Measurements from ENCODE around the gene NTMT1.

The NTMT1 gene

DNA sequence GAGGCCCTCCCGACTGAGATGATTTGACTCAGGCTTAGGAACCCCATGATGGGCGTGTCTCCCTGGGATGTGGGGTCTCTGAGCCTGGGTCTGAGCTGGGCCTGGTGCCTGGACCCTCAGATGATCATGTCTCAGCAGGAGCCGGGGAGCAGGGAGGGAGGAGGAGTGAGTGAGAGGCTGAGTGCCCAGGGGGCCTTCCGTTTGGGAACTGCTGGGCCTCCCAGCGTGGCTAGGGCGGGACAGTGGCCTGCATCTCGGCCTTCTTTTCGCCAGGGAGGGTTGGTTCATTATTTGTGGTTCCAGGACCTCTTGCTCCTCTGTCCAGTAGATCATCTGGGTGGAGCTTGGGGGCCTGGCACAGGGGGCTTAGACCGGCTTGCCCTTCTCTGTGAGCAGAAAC lies 45.1 kb downstream of the NTMT1 start:
- peaks cover 19% of the 10 kb centered on the region for H3K4me1 Mint-ChIP-seq
- H3K4me3 Mint-ChIP-seq, result no peak overlapping the region
- no peak overlapping the region for H3K27ac Mint-ChIP-seq
- H3K27me3 Mint-ChIP-seq (ENCODE audit: low read depth), result peaks cover 72% of the 10 kb centered on the region
- H3K9me3 Mint-ChIP-seq, result no peaks in the 10 kb centered on the region
- TF ChIP-seq, protein P1, sequence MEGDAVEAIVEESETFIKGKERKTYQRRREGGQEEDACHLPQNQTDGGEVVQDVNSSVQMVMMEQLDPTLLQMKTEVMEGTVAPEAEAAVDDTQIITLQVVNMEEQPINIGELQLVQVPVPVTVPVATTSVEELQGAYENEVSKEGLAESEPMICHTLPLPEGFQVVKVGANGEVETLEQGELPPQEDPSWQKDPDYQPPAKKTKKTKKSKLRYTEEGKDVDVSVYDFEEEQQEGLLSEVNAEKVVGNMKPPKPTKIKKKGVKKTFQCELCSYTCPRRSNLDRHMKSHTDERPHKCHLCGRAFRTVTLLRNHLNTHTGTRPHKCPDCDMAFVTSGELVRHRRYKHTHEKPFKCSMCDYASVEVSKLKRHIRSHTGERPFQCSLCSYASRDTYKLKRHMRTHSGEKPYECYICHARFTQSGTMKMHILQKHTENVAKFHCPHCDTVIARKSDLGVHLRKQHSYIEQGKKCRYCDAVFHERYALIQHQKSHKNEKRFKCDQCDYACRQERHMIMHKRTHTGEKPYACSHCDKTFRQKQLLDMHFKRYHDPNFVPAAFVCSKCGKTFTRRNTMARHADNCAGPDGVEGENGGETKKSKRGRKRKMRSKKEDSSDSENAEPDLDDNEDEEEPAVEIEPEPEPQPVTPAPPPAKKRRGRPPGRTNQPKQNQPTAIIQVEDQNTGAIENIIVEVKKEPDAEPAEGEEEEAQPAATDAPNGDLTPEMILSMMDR (IDR thresholded peaks at IDR 0.05; ENCODE audit: unreplicated experiment in 3 of 3), result no peak
- H3K36me3 Mint-ChIP-seq (ENCODE audit: low read depth), result no peaks in the 10 kb centered on the region

DNA sequence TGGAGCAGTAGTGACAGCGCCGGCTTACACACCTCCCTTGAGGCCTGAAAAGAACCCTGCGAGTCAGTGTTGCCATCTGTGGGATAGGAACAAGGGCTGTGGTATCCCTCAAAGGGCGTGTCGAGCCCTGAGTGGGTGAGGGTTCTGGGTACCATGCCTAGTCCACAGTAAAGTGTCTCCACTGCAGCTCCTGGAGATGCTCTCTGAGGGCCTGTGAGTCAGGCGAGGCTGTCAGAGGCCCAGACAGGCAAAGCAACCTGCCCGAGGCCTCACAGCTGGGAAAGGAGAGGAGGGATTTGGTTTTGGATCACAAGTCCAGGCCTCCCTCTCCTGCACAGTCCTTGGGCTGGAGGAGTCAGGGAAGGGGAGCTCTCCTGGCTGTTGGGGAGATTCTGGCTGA lies 45.6 kb downstream of the NTMT1 start:
- Mint-ChIP-seq H3K9me3 (no peaks in the 10 kb centered on the region), H3K27me3 (ENCODE audit: low read depth) (peaks cover 73% of the 10 kb centered on the region), H3K4me1 (peaks cover 22% of the 10 kb centered on the region), H3K4me3 (no peak overlapping the region), H3K27ac (no peak overlapping the region), H3K36me3 (ENCODE audit: low read depth) (no peaks in the 10 kb centered on the region)
- TF ChIP-seq, protein P1 (IDR thresholded peaks at IDR 0.05; ENCODE audit: unreplicated experiment in 3 of 3), result no peak

DNA sequence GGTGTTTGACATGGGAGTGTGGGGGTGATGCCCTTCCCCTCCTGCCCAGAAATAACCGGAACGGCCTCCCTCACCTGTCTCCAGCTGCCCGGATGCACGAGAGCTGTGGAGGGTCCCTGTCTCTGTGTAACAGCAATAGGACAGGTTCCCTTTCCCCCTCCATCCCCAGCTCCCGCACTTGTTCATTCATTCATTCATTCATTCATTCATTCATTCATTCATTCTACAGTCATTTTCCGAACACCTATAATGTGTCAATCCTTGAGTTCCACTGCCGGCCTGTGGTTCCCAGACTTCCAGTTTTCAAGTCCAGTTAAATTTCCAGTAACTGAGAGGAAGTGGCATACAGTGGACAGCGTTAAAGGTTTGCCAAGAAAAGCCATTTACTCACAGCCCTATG lies 46.7 kb downstream of the NTMT1 start:
- H3K36me3 Mint-ChIP-seq (ENCODE audit: low read depth), result no peaks in the 10 kb centered on the region
- H3K4me1 Mint-ChIP-seq, result peaks cover 31% of the 10 kb centered on the region
- TF ChIP-seq, protein P1 (IDR thresholded peaks at IDR 0.05; ENCODE audit: unreplicated experiment in 3 of 3), result no peak
- H3K27me3 Mint-ChIP-seq (ENCODE audit: low read depth), result peaks cover 70% of the 10 kb centered on the region
- H3K9me3 Mint-ChIP-seq, result no peaks in the 10 kb centered on the region
- peak overlapping the region in 1 of 3 experiments; percentile 30 for H3K4me3 Mint-ChIP-seq
- no peak overlapping the region for H3K27ac Mint-ChIP-seq

DNA sequence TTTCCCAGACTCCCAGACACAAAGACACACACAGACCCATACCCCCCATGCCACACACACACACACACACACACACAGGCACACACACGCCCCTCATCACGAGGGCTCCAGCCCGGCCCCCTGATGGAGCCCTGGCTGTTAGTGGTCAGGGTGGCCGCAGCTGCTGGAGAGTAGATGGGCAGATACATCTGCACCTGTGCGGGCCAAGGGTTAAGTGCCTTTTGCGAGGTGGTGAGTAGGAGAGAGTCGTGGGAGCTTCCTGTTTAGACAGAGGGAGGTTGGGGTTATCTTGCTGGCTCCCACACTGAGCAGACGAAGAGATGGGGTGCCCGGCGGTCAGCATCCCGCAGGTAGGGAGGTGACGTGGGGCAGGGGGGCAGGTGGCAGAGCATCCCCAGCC lies 47.6 kb downstream of the NTMT1 start:
- Mint-ChIP-seq H3K4me3 (no peak overlapping the region), H3K36me3 (ENCODE audit: low read depth) (no peaks in the 10 kb centered on the region), H3K9me3 (no peaks in the 10 kb centered on the region), H3K4me1 (peaks cover 37% of the 10 kb centered on the region), H3K27me3 (ENCODE audit: low read depth) (peaks cover 71% of the 10 kb centered on the region), H3K27ac (no peak overlapping the region)
- TF ChIP-seq, protein P1 (IDR thresholded peaks at IDR 0.05; ENCODE audit: unreplicated experiment in 3 of 3), result no peak

DNA sequence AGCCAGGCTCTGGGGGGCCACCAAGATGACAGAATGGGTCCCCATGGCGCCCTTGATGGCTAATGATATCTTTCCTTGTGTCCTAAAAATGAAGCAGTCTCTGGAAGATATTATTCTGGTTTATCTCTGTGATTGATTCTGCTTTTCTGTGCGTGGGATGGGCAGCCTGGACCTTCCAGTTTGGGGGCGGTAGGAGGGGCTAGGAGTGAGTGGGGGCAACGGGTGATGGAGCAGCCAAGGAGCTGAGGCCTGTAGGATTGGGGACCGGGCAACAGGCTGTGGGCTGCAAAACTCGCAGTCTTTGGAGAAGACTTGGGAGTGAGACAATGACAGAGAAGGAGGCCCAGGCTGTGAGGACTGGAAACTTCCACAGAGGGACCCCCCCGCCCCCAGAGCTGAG lies 48.3 kb downstream of the NTMT1 start:
- TF ChIP-seq, protein P1 (IDR thresholded peaks at IDR 0.05; ENCODE audit: unreplicated experiment in 3 of 3), result no peak
- Mint-ChIP-seq H3K4me1 (peaks cover 37% of the 10 kb centered on the region), H3K27me3 (ENCODE audit: low read depth) (peaks cover 71% of the 10 kb centered on the region), H3K27ac (peak overlapping the region in 1 of 3 experiments; percentile 65), H3K9me3 (no peaks in the 10 kb centered on the region), H3K36me3 (ENCODE audit: low read depth) (no peaks in the 10 kb centered on the region), H3K4me3 (peak overlapping the region; percentile 4 to 56 (median 5))

DNA sequence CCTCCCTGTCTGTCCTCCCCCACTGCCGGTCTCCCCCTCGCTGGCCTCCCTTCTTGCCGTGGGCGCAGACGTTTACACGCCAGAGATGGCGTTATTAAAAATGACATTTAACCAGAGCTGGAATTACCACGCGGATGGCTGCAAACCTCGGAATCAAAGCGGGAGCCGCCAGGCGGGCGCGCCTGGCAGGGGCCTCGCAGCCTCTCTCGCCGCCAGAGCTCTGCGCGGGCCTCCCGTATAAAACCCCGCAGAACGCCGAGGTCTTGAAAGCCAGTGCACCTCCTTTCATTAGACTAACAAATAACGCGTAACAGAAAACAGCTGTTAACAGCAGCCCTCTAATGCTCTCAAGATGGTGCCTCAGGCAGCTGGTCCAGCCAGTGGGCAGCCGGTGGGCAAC lies 49.7 kb downstream of the NTMT1 start:
- H3K27ac Mint-ChIP-seq, result no peak overlapping the region

More for the DNA sequence above, 49.7 kb downstream of the NTMT1 start:
- Mint-ChIP-seq H3K9me3 (no peaks in the 10 kb centered on the region), H3K27me3 (ENCODE audit: low read depth) (peaks cover 66% of the 10 kb centered on the region), H3K4me1 (peaks cover 37% of the 10 kb centered on the region), H3K36me3 (ENCODE audit: low read depth) (no peaks in the 10 kb centered on the region), H3K4me3 (peak overlapping the region in 1 of 3 experiments; percentile 40)
- TF ChIP-seq, protein P1 (IDR thresholded peaks at IDR 0.05; ENCODE audit: unreplicated experiment in 3 of 3), result no peak
